ENCODE data around the gene ESF1.

DNA sequence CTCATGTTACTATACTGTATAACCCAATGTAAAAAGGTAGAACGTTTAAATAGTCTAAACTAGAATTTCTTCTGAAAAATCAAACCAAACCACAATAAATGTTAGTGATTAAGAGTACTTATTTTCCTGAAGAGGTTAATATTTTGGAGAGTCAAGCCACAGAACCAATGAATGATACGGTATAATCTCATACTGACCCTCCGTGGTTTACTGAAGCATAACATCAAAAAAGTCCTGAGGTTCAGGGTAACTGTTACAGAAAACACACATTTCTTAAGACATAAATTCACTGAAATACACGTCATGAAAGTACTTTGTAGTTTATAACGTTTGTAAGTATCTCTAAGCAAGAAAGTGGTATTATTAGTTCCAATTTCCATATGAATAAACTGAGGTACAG lies 28.9 kb downstream of the ESF1 start:
- TF ChIP-seq, protein P1, sequence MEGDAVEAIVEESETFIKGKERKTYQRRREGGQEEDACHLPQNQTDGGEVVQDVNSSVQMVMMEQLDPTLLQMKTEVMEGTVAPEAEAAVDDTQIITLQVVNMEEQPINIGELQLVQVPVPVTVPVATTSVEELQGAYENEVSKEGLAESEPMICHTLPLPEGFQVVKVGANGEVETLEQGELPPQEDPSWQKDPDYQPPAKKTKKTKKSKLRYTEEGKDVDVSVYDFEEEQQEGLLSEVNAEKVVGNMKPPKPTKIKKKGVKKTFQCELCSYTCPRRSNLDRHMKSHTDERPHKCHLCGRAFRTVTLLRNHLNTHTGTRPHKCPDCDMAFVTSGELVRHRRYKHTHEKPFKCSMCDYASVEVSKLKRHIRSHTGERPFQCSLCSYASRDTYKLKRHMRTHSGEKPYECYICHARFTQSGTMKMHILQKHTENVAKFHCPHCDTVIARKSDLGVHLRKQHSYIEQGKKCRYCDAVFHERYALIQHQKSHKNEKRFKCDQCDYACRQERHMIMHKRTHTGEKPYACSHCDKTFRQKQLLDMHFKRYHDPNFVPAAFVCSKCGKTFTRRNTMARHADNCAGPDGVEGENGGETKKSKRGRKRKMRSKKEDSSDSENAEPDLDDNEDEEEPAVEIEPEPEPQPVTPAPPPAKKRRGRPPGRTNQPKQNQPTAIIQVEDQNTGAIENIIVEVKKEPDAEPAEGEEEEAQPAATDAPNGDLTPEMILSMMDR (IDR thresholded peaks at IDR 0.05; ENCODE audit: insufficient read depth, low read length): no peak
- TF ChIP-seq, protein P2, sequence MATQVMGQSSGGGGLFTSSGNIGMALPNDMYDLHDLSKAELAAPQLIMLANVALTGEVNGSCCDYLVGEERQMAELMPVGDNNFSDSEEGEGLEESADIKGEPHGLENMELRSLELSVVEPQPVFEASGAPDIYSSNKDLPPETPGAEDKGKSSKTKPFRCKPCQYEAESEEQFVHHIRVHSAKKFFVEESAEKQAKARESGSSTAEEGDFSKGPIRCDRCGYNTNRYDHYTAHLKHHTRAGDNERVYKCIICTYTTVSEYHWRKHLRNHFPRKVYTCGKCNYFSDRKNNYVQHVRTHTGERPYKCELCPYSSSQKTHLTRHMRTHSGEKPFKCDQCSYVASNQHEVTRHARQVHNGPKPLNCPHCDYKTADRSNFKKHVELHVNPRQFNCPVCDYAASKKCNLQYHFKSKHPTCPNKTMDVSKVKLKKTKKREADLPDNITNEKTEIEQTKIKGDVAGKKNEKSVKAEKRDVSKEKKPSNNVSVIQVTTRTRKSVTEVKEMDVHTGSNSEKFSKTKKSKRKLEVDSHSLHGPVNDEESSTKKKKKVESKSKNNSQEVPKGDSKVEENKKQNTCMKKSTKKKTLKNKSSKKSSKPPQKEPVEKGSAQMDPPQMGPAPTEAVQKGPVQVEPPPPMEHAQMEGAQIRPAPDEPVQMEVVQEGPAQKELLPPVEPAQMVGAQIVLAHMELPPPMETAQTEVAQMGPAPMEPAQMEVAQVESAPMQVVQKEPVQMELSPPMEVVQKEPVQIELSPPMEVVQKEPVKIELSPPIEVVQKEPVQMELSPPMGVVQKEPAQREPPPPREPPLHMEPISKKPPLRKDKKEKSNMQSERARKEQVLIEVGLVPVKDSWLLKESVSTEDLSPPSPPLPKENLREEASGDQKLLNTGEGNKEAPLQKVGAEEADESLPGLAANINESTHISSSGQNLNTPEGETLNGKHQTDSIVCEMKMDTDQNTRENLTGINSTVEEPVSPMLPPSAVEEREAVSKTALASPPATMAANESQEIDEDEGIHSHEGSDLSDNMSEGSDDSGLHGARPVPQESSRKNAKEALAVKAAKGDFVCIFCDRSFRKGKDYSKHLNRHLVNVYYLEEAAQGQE (IDR thresholded peaks at IDR 0.05; ENCODE audit: insufficient replicate concordance, low read depth): no peak
- TF ChIP-seq POLR2AphosphoS5 (IDR thresholded peaks at IDR 0.05; ENCODE audit: low read depth) (no peak), GABPA (IDR thresholded peaks at IDR 0.05; ENCODE audit: low read depth) (no peak), SPI1 (IDR thresholded peaks at IDR 0.05; ENCODE audit: borderline replicate concordance, low read depth) (no peak)
